HepG2 (cell line): ENCODE results near the gene MRPL34. TPM values are rescaled to one million over a fixed set of nuclear protein-coding genes. Genes with fewer than 3 reads are reported as not detected.

Experiments
- ATAC-seq: fragments of 200-7000 bp; cut with Tn5 transposase; 3 replicates; pipeline ENCODE4 v1.9.1; 2020; ENCODE audit warnings: mild to moderate bottlenecking, moderate library complexity
- BruUV-seq: library from RNA; stranded (reverse); fragments of 400-500 nt; replicated peaks from 2 replicates; lab custom pipeline; 2021; lab: Mats Ljungman, UMichigan
- CTCF ChIA-PET: fragments of 300-600 bp; formaldehyde crosslinking; extraction: SDS; loops from one replicate; lab custom pipeline; 2021; ENCODE audit warnings: low total read pairs, inconsistent platforms, low intra/inter-chr PET ratio; lab: Yijun Ruan, JAX
- POLR2A ChIA-PET: fragments of 350-600 bp; sonication (Branson Sonifier 250); formaldehyde crosslinking; loops from one replicate; lab custom pipeline; 2020; ENCODE audit warnings: antibody characterized with exemption, inconsistent platforms; lab: Yijun Ruan, JAX
- DNase-seq: peaks from one replicate; pipeline ENCODE4 v3.0.0-alpha.2; 2015; ENCODE audit warnings: low spot score
- FAIRE-seq: peaks from 3 replicates; lab custom pipeline; 2011; peaks lifted over from hg19 to GRCh38; lab: Jason Lieb, UNC
- H2AFZ ChIP-seq: one replicate; pipeline ENCODE4 v1.6.1; 2011; ENCODE audit warnings: low read length, inconsistent platforms
- H3K27ac ChIP-seq: fragments of 300-600 bp; 3 replicates; pipeline ENCODE4 v1.8.0; 2011; ENCODE audit warnings: mixed run types, mild to moderate bottlenecking, mixed read lengths, low read length, inconsistent platforms; ENCODE audit not compliant: insufficient read depth; ENCODE audit errors: extremely low read length
- H3K27me3 ChIP-seq, 2 experiments: fragments of 200-600 bp in 1 of 2; 2 replicates in 1 of 2; 3 replicates in 1 of 2; pipeline versions ENCODE4 v1.6.0 to v1.8.0; 2011; ENCODE audit warnings: low read length in 2 of 2, mild to moderate bottlenecking in 2 of 2, moderate library complexity in 2 of 2, inconsistent platforms in 1 of 2; ENCODE audit not compliant: insufficient read depth in 2 of 2, control insufficient read depth in 1 of 2
- H3K36me3 ChIP-seq, 2 experiments: fragments of 200-600 bp in 1 of 2; replicated peaks in 1 of 2; 2 replicates in 1 of 2; 3 replicates in 1 of 2; pipeline versions ENCODE4 v1.5.1 to v1.8.0; 2011; ENCODE audit warnings: low read length in 2 of 2, inconsistent platforms in 1 of 2; ENCODE audit not compliant: insufficient read depth in 2 of 2, control insufficient read depth in 1 of 2
- H3K4me1 ChIP-seq: 2 replicates; pipeline ENCODE4 v1.5.1; 2012; ENCODE audit warnings: low read length, inconsistent platforms; ENCODE audit not compliant: insufficient read depth
- H3K4me2 ChIP-seq: 2 replicates; pipeline ENCODE4 v1.6.0; 2011; ENCODE audit warnings: low read depth, low read length, inconsistent platforms
- H3K4me3 ChIP-seq, 3 experiments: fragments of 200-600 bp in 1 of 3; sonication (generic), shearing (Covaris generic) in 1 of 3; replicated peaks in 1 of 3; 2 replicates each; pipeline ENCODE4 v1.5.1; 2011 to 2016; ENCODE audit warnings: low read length in 3 of 3, inconsistent platforms in 2 of 3, low read depth in 2 of 3, mild to moderate bottlenecking in 2 of 3, control low read depth in 1 of 3, mixed read lengths in 1 of 3; ENCODE audit not compliant: insufficient read depth in 1 of 3
- H3K79me2 ChIP-seq: one replicate; pipeline ENCODE4 v1.6.1; 2011; ENCODE audit warnings: low read length, inconsistent platforms; ENCODE audit not compliant: insufficient read depth
- H3K9ac ChIP-seq: 2 replicates; pipeline ENCODE4 v1.6.0; 2011; ENCODE audit warnings: mild to moderate bottlenecking, low read depth, low read length, inconsistent platforms; ENCODE audit not compliant: insufficient read depth
- H3K9me3 ChIP-seq: 2 replicates; pipeline ENCODE4 v1.5.1; 2012; ENCODE audit warnings: mild to moderate bottlenecking, low read length
- H4K20me1 ChIP-seq: 2 replicates; pipeline ENCODE4 v1.6.0; 2011; ENCODE audit warnings: inconsistent platforms, mild to moderate bottlenecking, low read length, moderate library complexity; ENCODE audit not compliant: insufficient read depth
- ZNF407 ChIP-seq: sonication (generic); formaldehyde crosslinking; IDR thresholded peaks from one replicate; pipeline ENCODE4 v1.5.1; 2020; ENCODE audit warnings: mild to moderate bottlenecking, missing genetic modification reagents; ENCODE audit errors: not compliant biosample characterization
- WGBS: methylation state at CpG from one replicate; pipeline ENCODE4 v1.1.6; 2017; ENCODE audit warnings: low lambda C conversion rate; 5-methylcytosine and 5-hydroxymethylcytosine counted together
- in situ Hi-C: cut with HindIII; loops from 2 replicates; pipeline ENCODE4 v1.10.0; 2017; ENCODE audit warnings: low pct_unique_long_range_greater_than_20kb; ENCODE audit not compliant: extremely low pct_ligation_motif_present
- intact Hi-C: fragments of 100-400 bp; cut with micrococcal nuclease; formaldehyde crosslinking; loops from one replicate; pipeline ENCODE4 v1.10.0; 2022; ENCODE audit not compliant: unreplicated experiment
- polyA plus RNA-seq, 8 experiments: library from polyadenylated mRNA; depleted of rRNA in 3 of 8; stranded (reverse) in 7 of 8; unstranded in 1 of 8; fragments of >200 nt; fragmentation: Illumina TruSeq in 4 of 8; extraction: Trizol in 4 of 8; gene quantifications; 2 replicates each; pipeline versions ENCODE4 v1.2.1 to v1.2.3, GENCODE V29; 2011 to 2016; ENCODE audit warnings: low read depth in 4 of 8, missing spikeins in 1 of 8, mixed read lengths in 1 of 8; ENCODE audit not compliant: insufficient read depth in 1 of 8
- total RNA-seq, 5 experiments: library from RNA; depleted of rRNA; stranded (reverse); fragments of >200 nt; fragmentation: Illumina TruSeq; extraction: Trizol; gene quantifications; 2 replicates each; pipeline ENCODE4 v1.2.3, GENCODE V29; 2016; ENCODE audit warnings: low read depth in 1 of 5

The MRPL34 gene
- total and polyA plus RNA-seq, 2 of the 13 experiments (the other 11 are each of a cell fraction or from before 2014, with no cell fraction given) = 74.0 to 77.3 TPM

GRCh38 chr19:17325881-17326594, 20.4 kb downstream of the MRPL34 start:
- Histone ChIP-seq H2AFZ (no peak overlapping the region), H3K9ac (no peak overlapping the region), H3K4me3 (no peak overlapping the region), H3K79me2 (no peaks in the 10 kb centered on the region), H3K4me2 (no peak overlapping the region), H3K9me3 (no peaks in the 10 kb centered on the region), H3K27me3 (no peaks in the 10 kb centered on the region), H3K36me3 (peaks cover 0 to 9% of the 10 kb centered on the region in 2 experiments; a peak in 2 of 5 replicates), H3K27ac (no peak overlapping the region), H4K20me1 (no peaks in the 10 kb centered on the region), H3K4me1 (peaks cover 8% of the 10 kb centered on the region)
- CTCF ChIA-PET = no interaction called here
- in situ Hi-C loops (no loop called here), intact Hi-C loops (no loop called here)
- POLR2A ChIA-PET = no interaction called here
- no peak for TF ChIP-seq ZNF407
- no TSS peak for BruUV-seq
- DNase-seq (no peak), FAIRE-seq (no peak), ATAC-seq (no peak)
- 91% methylated on average over 17 of the region's 17 CpGs for WGBS
